HepG2 (cell line): Measurements from ENCODE around the gene LEPROT. TPM values are rescaled to one million over a fixed set of nuclear protein-coding genes. Genes with fewer than 3 reads are reported as not detected.

Experiments used
- ATAC-seq: fragments of 200-7000 bp; cut with Tn5 transposase; 3 replicates; pipeline ENCODE4 v1.9.1; 2020; ENCODE audit warnings: mild to moderate bottlenecking, moderate library complexity
- BruUV-seq: library from RNA; stranded (reverse); fragments of 400-500 nt; replicated peaks from 2 replicates; lab custom pipeline; 2021; lab: Mats Ljungman, UMichigan
- CTCF ChIA-PET: fragments of 300-600 bp; formaldehyde crosslinking; extraction: SDS; loops from one replicate; lab custom pipeline; 2021; ENCODE audit warnings: low total read pairs, inconsistent platforms, low intra/inter-chr PET ratio; lab: Yijun Ruan, JAX
- POLR2A ChIA-PET: fragments of 350-600 bp; sonication (Branson Sonifier 250); formaldehyde crosslinking; loops from one replicate; lab custom pipeline; 2020; ENCODE audit warnings: antibody characterized with exemption, inconsistent platforms; lab: Yijun Ruan, JAX
- DNase-seq: peaks from one replicate; pipeline ENCODE4 v3.0.0-alpha.2; 2015; ENCODE audit warnings: low spot score
- FAIRE-seq: peaks from 3 replicates; lab custom pipeline; 2011; peaks lifted over from hg19 to GRCh38; lab: Jason Lieb, UNC
- H2AFZ ChIP-seq: one replicate; pipeline ENCODE4 v1.6.1; 2011; ENCODE audit warnings: low read length, inconsistent platforms
- H3K27ac ChIP-seq: fragments of 300-600 bp; 3 replicates; pipeline ENCODE4 v1.8.0; 2011; ENCODE audit warnings: mixed run types, mild to moderate bottlenecking, mixed read lengths, low read length, inconsistent platforms; ENCODE audit not compliant: insufficient read depth; ENCODE audit errors: extremely low read length
- H3K27me3 ChIP-seq, 2 experiments: fragments of 200-600 bp in 1 of 2; 2 replicates in 1 of 2; 3 replicates in 1 of 2; pipeline versions ENCODE4 v1.6.0 to v1.8.0; 2011; ENCODE audit warnings: low read length in 2 of 2, mild to moderate bottlenecking in 2 of 2, moderate library complexity in 2 of 2, inconsistent platforms in 1 of 2; ENCODE audit not compliant: insufficient read depth in 2 of 2, control insufficient read depth in 1 of 2
- H3K36me3 ChIP-seq, 2 experiments: fragments of 200-600 bp in 1 of 2; replicated peaks in 1 of 2; 2 replicates in 1 of 2; 3 replicates in 1 of 2; pipeline versions ENCODE4 v1.5.1 to v1.8.0; 2011; ENCODE audit warnings: low read length in 2 of 2, inconsistent platforms in 1 of 2; ENCODE audit not compliant: insufficient read depth in 2 of 2, control insufficient read depth in 1 of 2
- H3K4me1 ChIP-seq: 2 replicates; pipeline ENCODE4 v1.5.1; 2012; ENCODE audit warnings: low read length, inconsistent platforms; ENCODE audit not compliant: insufficient read depth
- H3K4me2 ChIP-seq: 2 replicates; pipeline ENCODE4 v1.6.0; 2011; ENCODE audit warnings: low read depth, low read length, inconsistent platforms
- H3K4me3 ChIP-seq, 3 experiments: fragments of 200-600 bp in 1 of 3; sonication (generic), shearing (Covaris generic) in 1 of 3; replicated peaks in 1 of 3; 2 replicates each; pipeline ENCODE4 v1.5.1; 2011 to 2016; ENCODE audit warnings: low read length in 3 of 3, inconsistent platforms in 2 of 3, low read depth in 2 of 3, mild to moderate bottlenecking in 2 of 3, control low read depth in 1 of 3, mixed read lengths in 1 of 3; ENCODE audit not compliant: insufficient read depth in 1 of 3
- H3K79me2 ChIP-seq: one replicate; pipeline ENCODE4 v1.6.1; 2011; ENCODE audit warnings: low read length, inconsistent platforms; ENCODE audit not compliant: insufficient read depth
- H3K9ac ChIP-seq: 2 replicates; pipeline ENCODE4 v1.6.0; 2011; ENCODE audit warnings: mild to moderate bottlenecking, low read depth, low read length, inconsistent platforms; ENCODE audit not compliant: insufficient read depth
- H3K9me3 ChIP-seq: 2 replicates; pipeline ENCODE4 v1.5.1; 2012; ENCODE audit warnings: mild to moderate bottlenecking, low read length
- H4K20me1 ChIP-seq: 2 replicates; pipeline ENCODE4 v1.6.0; 2011; ENCODE audit warnings: inconsistent platforms, mild to moderate bottlenecking, low read length, moderate library complexity; ENCODE audit not compliant: insufficient read depth
- ARNTL ChIP-seq: sonication (generic); formaldehyde crosslinking; IDR thresholded peaks from 2 replicates; pipeline ENCODE4 v1.4.0; 2020; ENCODE audit warnings: mild to moderate bottlenecking, missing genetic modification reagents
- BHLHE40 ChIP-seq: IDR thresholded peaks from 2 replicates; pipeline ENCODE4 v1.6.1; 2011; ENCODE audit warnings: low read length, improper control_type of control experiment
- EEA1 ChIP-seq: sonication (generic); formaldehyde crosslinking; IDR thresholded peaks from 2 replicates; pipeline ENCODE4 v1.5.1; 2020; ENCODE audit warnings: mild to moderate bottlenecking, missing genetic modification reagents, borderline replicate concordance
- EP300 ChIP-seq, 3 experiments: sonication (generic) in 1 of 3; formaldehyde crosslinking in 1 of 3; IDR thresholded peaks; 2 replicates each; pipeline versions ENCODE4 v1.5.1 to v1.6.1; 2011 to 2020; ENCODE audit warnings: low read depth in 2 of 3, low read length in 2 of 3, borderline replicate concordance in 1 of 3, improper control_type of control experiment in 1 of 3, mild to moderate bottlenecking in 1 of 3, missing genetic modification reagents in 1 of 3, moderate library complexity in 1 of 3
- POLR2AphosphoS2 ChIP-seq: IDR thresholded peaks from 2 replicates; pipeline ENCODE4 v1.6.1; 2011; ENCODE audit warnings: low read depth, low read length, improper control_type of control experiment
- TCF12 ChIP-seq, 2 experiments: fragments of 450-650 bp in 1 of 2; sonication (generic) in 1 of 2; formaldehyde crosslinking in 1 of 2; IDR thresholded peaks; 2 replicates each; pipeline versions ENCODE4 v1.6.1 to v1.8.0; 2017 to 2022; ENCODE audit warnings: antibody characterized with exemption in 1 of 2, mild to moderate bottlenecking in 1 of 2, missing genetic modification reagents in 1 of 2, moderate library complexity in 1 of 2
- TFDP1 ChIP-seq: IDR thresholded peaks from 2 replicates; pipeline ENCODE4 v1.6.1; 2016; ENCODE audit warnings: missing compliant biosample characterization, missing genetic modification reagents, borderline replicate concordance
- ZBTB7A ChIP-seq: sonication (generic); formaldehyde crosslinking; IDR thresholded peaks from 2 replicates; pipeline ENCODE4 v1.8.0; 2022; ENCODE audit warnings: mild to moderate bottlenecking, missing genetic modification reagents
- ZNF839 ChIP-seq: sonication (generic); formaldehyde crosslinking; IDR thresholded peaks from 2 replicates; pipeline ENCODE4 v1.4.0; 2020; ENCODE audit warnings: missing genetic modification reagents, mild to moderate bottlenecking, borderline replicate concordance
- ZSCAN31 ChIP-seq: sonication (generic); formaldehyde crosslinking; IDR thresholded peaks from 2 replicates; pipeline ENCODE4 v1.5.0; 2020; ENCODE audit warnings: low read depth, mild to moderate bottlenecking, missing genetic modification reagents
- ZXDC ChIP-seq: sonication (generic); formaldehyde crosslinking; IDR thresholded peaks from 2 replicates; pipeline ENCODE4 v1.5.0; 2020; ENCODE audit warnings: mild to moderate bottlenecking, missing genetic modification reagents
- WGBS: methylation state at CpG from one replicate; pipeline ENCODE4 v1.1.6; 2017; ENCODE audit warnings: low lambda C conversion rate; 5-methylcytosine and 5-hydroxymethylcytosine counted together
- in situ Hi-C: cut with HindIII; loops from 2 replicates; pipeline ENCODE4 v1.10.0; 2017; ENCODE audit warnings: low pct_unique_long_range_greater_than_20kb; ENCODE audit not compliant: extremely low pct_ligation_motif_present
- intact Hi-C: fragments of 100-400 bp; cut with micrococcal nuclease; formaldehyde crosslinking; loops from one replicate; pipeline ENCODE4 v1.10.0; 2022; ENCODE audit not compliant: unreplicated experiment
- polyA plus RNA-seq, 8 experiments: library from polyadenylated mRNA; depleted of rRNA in 3 of 8; stranded (reverse) in 7 of 8; unstranded in 1 of 8; fragments of >200 nt; fragmentation: Illumina TruSeq in 4 of 8; extraction: Trizol in 4 of 8; gene quantifications; 2 replicates each; pipeline versions ENCODE4 v1.2.1 to v1.2.3, GENCODE V29; 2011 to 2016; ENCODE audit warnings: low read depth in 4 of 8, missing spikeins in 1 of 8, mixed read lengths in 1 of 8; ENCODE audit not compliant: insufficient read depth in 1 of 8
- total RNA-seq, 5 experiments: library from RNA; depleted of rRNA; stranded (reverse); fragments of >200 nt; fragmentation: Illumina TruSeq; extraction: Trizol; gene quantifications; 2 replicates each; pipeline ENCODE4 v1.2.3, GENCODE V29; 2016; ENCODE audit warnings: low read depth in 1 of 5
- TF ChIP-seq, protein P1 (sequence below): IDR thresholded peaks from 2 replicates; pipeline ENCODE4 v1.6.1; 2016; ENCODE audit warnings: low read depth, missing genetic modification reagents, missing compliant biosample characterization

The LEPROT gene
- total and polyA plus RNA-seq, 2 of the 13 experiments (the other 11 are each of a cell fraction or from before 2014, with no cell fraction given): 36.8 to 51.4 TPM

DNA sequence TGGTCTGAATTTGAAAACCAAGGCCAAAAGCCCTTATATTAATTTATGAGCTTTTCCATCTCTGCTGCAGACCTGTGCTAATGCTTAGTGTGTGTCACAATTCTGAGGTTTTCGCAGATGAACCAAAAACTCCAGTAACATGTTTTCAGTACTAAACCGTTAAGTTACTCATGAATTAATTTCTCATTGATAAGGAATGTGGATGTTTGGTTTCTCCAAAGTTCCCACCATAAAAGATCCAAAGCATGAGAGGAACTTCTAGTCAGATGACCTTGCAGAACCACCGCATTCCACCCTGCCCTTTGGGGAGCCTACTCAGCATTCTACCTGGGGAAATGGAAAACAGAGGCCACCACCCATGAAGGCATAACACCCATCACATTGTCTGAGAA, 7.5 kb upstream of the LEPROT start:
- Histone ChIP-seq H3K9me3 (no peaks in the 10 kb centered on the region), H3K4me3 (no peak overlapping the region), H3K36me3 (no peaks in the 10 kb centered on the region), H3K27ac (no peak overlapping the region), H3K79me2 (no peaks in the 10 kb centered on the region), H3K9ac (no peak overlapping the region), H3K27me3 (no peaks in the 10 kb centered on the region), H4K20me1 (no peaks in the 10 kb centered on the region), H2AFZ (no peak overlapping the region), H3K4me2 (no peak overlapping the region), H3K4me1 (peaks cover 20% of the 10 kb centered on the region)
- in situ Hi-C loops (loop anchor here (10.0 kb wide), 1 partner anchor 158 kb away; no protein-coding TSS in a partner anchor), intact Hi-C loops (no loop called here)
- DNase-seq (no peak), ATAC-seq (no peak), FAIRE-seq (no peak)
- ChIA-PET CTCF (no interaction called here), POLR2A (no interaction called here)
- no TSS peak for BruUV-seq
- no peak for TF ChIP-seq ARNTL (CRISPR knock-in tag)
- no peak for TF ChIP-seq ZXDC (CRISPR knock-in tag)
- TF ChIP-seq EEA1 (CRISPR knock-in tag): no peak
- TF ChIP-seq EP300 (IDR thresholded peaks at IDR 0.05; ENCODE audit: low read depth in 2 of 2, low read length in 2 of 2): no peak
- TF ChIP-seq EP300 (CRISPR knock-in tag; IDR thresholded peaks at IDR 0.05; ENCODE audit: borderline replicate concordance): no peak
- TF ChIP-seq ZNF839 (CRISPR knock-in tag): no peak
- TF ChIP-seq, protein P1, sequence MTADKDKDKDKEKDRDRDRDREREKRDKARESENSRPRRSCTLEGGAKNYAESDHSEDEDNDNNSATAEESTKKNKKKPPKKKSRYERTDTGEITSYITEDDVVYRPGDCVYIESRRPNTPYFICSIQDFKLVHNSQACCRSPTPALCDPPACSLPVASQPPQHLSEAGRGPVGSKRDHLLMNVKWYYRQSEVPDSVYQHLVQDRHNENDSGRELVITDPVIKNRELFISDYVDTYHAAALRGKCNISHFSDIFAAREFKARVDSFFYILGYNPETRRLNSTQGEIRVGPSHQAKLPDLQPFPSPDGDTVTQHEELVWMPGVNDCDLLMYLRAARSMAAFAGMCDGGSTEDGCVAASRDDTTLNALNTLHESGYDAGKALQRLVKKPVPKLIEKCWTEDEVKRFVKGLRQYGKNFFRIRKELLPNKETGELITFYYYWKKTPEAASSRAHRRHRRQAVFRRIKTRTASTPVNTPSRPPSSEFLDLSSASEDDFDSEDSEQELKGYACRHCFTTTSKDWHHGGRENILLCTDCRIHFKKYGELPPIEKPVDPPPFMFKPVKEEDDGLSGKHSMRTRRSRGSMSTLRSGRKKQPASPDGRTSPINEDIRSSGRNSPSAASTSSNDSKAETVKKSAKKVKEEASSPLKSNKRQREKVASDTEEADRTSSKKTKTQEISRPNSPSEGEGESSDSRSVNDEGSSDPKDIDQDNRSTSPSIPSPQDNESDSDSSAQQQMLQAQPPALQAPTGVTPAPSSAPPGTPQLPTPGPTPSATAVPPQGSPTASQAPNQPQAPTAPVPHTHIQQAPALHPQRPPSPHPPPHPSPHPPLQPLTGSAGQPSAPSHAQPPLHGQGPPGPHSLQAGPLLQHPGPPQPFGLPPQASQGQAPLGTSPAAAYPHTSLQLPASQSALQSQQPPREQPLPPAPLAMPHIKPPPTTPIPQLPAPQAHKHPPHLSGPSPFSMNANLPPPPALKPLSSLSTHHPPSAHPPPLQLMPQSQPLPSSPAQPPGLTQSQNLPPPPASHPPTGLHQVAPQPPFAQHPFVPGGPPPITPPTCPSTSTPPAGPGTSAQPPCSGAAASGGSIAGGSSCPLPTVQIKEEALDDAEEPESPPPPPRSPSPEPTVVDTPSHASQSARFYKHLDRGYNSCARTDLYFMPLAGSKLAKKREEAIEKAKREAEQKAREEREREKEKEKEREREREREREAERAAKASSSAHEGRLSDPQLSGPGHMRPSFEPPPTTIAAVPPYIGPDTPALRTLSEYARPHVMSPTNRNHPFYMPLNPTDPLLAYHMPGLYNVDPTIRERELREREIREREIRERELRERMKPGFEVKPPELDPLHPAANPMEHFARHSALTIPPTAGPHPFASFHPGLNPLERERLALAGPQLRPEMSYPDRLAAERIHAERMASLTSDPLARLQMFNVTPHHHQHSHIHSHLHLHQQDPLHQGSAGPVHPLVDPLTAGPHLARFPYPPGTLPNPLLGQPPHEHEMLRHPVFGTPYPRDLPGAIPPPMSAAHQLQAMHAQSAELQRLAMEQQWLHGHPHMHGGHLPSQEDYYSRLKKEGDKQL: no peak
- no peak for TF ChIP-seq TCF12 (IDR thresholded peaks at IDR 0.05)
- no peak for TF ChIP-seq TCF12 (CRISPR knock-in tag; IDR thresholded peaks at IDR 0.05)
- TF ChIP-seq ZSCAN31: no peak
- TF ChIP-seq TFDP1: no peak
- no peak for TF ChIP-seq BHLHE40
- no peak for TF ChIP-seq ZBTB7A (CRISPR knock-in tag)
- no peak for TF ChIP-seq POLR2AphosphoS2
- WGBS: 91% methylated on average over 3 of the region's 3 CpGs
